GM12801 (cell line): ENCODE data around the gene NATD1.

ENCODE experiments used
- CTCF ChIP-seq: IDR thresholded peaks from one replicate; pipeline ENCODE4 v1.5.1; 2011; ENCODE audit warnings: control low read depth; ENCODE audit not compliant: insufficient read length; ENCODE audit errors: extremely low read depth

Gene NATD1

GRCh38 chr17:21276264-21276588 is 23.0 kb upstream of the NATD1 start:
- no peak for TF ChIP-seq CTCF

GRCh38 chr17:21275579-21276263 is 22.5 kb upstream of the NATD1 start:
- no peak for TF ChIP-seq CTCF

- TF ChIP-seq CTCF, result no peak
These were observed 21.9 kb upstream of the NATD1 start for GRCh38 chr17:21275047-21275578.

GRCh38 chr17:21272881-21273792 is 19.9 kb upstream of the NATD1 start:
- TF ChIP-seq CTCF, result no peak

GRCh38 chr17:21272250-21272649 is 19.0 kb upstream of the NATD1 start:
- no peak for TF ChIP-seq CTCF

- no peak for TF ChIP-seq CTCF
These were observed 18.4 kb upstream of the NATD1 start for GRCh38 chr17:21271454-21272183.

GRCh38 chr17:21269394-21269793 is 16.2 kb upstream of the NATD1 start:
- no peak for TF ChIP-seq CTCF
